Stimulated activated naive CD8-positive, alpha-beta T cell treated with anti-CD3 and anti-CD28 coated beads, Interleukin-15, Interleukin-2, amounts not matched to agents 100 U/mL and 50 U/mL, for 24 hours (primary cell): ENCODE data around the gene PHKA2.
"Not testable (repeated sequence)": the region's sequence is repeated elsewhere in the genome, so short reads cannot be mapped to it uniquely, and the experiment has no call there.

Experiments used
- ATAC-seq: fragments of 150-1000 bp; cut with Tn5 transposase; one replicate; pipeline ENCODE4 v1.10.0; 2021
- DNase-seq: peaks from one replicate; pipeline ENCODE4 v3.0.0; 2021

The PHKA2 gene, protein sequence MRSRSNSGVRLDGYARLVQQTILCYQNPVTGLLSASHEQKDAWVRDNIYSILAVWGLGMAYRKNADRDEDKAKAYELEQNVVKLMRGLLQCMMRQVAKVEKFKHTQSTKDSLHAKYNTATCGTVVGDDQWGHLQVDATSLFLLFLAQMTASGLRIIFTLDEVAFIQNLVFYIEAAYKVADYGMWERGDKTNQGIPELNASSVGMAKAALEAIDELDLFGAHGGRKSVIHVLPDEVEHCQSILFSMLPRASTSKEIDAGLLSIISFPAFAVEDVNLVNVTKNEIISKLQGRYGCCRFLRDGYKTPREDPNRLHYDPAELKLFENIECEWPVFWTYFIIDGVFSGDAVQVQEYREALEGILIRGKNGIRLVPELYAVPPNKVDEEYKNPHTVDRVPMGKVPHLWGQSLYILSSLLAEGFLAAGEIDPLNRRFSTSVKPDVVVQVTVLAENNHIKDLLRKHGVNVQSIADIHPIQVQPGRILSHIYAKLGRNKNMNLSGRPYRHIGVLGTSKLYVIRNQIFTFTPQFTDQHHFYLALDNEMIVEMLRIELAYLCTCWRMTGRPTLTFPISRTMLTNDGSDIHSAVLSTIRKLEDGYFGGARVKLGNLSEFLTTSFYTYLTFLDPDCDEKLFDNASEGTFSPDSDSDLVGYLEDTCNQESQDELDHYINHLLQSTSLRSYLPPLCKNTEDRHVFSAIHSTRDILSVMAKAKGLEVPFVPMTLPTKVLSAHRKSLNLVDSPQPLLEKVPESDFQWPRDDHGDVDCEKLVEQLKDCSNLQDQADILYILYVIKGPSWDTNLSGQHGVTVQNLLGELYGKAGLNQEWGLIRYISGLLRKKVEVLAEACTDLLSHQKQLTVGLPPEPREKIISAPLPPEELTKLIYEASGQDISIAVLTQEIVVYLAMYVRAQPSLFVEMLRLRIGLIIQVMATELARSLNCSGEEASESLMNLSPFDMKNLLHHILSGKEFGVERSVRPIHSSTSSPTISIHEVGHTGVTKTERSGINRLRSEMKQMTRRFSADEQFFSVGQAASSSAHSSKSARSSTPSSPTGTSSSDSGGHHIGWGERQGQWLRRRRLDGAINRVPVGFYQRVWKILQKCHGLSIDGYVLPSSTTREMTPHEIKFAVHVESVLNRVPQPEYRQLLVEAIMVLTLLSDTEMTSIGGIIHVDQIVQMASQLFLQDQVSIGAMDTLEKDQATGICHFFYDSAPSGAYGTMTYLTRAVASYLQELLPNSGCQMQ

DNA sequence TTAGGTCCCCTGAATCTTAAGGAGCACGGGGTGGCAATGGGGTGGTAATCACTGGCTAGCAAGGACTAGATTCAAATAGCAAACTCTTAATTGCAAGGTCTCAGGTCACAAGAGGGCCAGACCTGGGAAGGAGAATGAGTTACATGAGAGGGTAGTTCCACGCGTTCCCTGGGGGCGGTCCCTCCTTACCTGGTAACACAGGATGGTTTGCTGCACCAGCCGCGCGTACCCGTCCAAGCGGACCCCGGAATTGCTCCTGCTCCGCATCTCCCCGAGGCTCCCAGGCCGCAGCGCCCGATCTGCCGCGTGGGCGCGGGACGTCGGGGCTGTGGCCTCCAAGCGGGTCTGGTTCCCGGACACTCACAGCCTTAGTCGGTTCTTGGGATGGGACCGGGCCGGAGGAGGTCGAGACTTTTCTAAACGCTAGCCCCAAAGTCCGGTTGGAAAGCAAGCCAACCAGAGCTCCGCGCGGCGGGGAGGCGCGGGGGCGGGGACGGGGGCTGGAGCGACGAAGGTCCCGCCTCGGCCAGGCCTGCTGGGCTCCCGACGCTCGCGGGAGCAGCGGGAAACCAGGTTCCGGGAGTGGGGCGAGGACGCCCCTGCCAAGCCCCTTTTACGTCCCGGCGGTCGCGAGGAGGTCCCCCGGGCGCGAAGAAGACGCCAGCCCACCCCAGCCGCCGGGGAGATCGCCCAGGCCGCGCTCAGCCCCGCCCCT, at the start of gene PHKA2:
PHKA2 (minus strand) TSS at position 449 of the 715 bp plus-strand sequence; CDS start at position 267, 182 bp downstream.
- peak; percentile 30 for ATAC-seq
- DNase-seq: peak; percentile 56

DNA sequence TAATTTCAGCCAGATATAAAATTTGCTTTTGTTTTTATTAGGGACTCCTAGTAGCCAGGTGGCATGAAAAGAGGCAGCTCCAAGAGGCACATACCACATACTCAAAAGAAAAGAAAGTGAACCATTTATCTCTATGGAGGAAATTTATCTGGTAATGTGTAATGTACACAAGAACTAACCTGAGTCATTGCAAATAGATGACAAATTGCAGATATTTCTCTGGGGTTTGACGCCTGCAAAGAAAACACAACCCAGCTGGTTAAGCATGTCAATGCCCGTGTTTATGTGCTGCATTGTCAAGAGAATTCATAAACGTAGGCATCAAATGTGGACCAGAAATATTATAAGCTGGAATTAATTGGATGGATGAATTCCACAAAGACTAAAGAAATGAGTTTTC, 46.9 kb upstream of the PHKA2 start:
- DNase-seq (no peak), ATAC-seq (no peak)

DNA sequence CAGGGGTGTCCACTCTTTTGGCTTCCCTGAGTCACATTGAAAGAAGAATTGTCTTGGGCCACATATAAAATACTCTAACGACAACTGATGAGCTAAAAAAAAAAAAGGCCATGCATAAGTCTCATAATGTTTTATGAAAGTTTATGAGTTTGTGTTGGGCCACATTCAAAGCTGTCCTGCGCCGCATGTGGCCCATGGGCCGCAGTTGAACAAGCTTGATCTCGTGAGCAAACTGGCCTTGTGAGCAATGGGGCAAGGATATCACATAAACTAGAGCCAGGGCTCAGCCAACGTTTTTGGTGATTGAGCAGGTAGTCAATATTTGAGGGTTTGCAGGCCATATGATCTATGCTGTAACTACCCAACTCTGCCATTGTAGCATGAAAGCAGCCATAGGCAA, 44.6 kb upstream of the PHKA2 start:
- DNase-seq: no peak
- ATAC-seq: no peak

DNA sequence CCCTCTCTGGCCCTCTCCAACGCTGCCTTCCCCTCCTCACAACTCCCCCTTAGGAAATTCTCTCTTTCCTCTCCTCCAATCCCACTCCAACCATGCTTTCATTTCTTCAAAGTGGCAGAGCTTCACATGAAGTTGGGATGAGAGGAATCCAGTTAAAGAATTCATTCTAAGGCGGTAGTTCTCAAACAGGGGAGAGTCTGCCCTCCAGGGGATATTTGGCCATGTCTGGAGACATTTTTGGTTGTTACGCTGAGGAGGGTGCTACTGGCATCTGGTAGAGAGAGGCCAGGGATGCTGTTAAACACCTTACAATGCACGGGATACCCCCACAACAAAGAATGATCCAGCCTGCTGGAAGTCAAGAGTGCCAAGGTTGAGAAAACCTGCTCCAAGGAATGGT, 40.5 kb upstream of the PHKA2 start:
- DNase-seq (no peak), ATAC-seq (no peak)

DNA sequence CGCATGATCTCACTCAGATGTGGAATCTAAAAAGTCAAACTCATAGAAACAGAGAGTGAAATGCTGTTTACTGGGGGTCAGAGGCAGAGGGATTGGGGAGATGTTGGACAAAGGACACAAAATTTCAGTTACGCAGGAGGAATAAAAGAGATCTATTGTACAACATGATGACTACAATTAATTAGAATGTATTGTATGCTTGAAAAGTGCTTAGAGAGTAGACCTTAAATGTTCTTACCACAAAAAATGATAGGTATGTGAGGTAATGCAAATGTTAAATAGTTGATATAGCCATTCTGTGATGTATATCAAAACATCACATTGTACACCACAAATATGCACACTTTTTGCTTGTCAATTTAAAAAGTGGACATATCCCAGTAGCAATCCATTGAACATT, 36.1 kb upstream of the PHKA2 start:
- DNase-seq (no peak), ATAC-seq (no peak)

DNA sequence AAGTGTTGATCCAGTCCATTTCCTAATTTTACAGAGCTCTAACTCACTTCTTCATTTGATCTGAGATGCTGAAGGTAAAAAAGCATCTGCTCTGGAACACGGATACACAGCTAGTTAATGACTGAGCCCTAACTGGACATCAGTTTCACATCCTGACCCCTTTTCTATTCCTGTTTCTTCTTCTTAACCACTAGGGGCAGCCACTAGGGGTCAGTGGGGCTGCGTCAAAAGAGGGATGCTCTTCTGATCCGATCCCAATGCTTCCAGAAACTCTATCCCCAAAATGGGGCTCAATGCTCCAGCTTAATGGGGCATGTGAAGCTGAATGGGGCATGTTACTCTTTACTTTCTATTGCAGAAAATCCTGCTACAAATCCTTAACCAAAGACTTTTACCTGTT, 33.4 kb upstream of the PHKA2 start:
- no peak for DNase-seq
- no peak for ATAC-seq

DNA sequence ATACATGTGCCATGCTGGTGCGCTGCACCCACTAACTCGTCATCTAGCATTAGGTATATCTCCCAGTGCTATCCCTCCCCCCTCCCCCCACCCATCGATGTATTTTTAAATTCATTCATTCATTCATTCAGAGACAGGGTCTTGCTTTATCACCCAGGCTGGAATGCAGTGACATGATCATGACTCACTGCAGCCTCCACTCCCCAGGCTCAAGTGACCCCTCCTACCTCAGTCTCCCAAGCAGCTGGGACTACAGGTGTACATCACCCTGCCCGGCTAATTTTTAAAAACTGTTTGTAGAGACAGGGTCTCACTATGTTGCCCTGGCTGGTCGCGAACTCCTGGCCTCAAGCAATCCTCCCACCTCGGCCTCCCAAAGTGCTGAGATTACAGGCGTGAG, 32.7 kb upstream of the PHKA2 start:
- ATAC-seq, DNase-seq: not testable (repeated sequence)

DNA sequence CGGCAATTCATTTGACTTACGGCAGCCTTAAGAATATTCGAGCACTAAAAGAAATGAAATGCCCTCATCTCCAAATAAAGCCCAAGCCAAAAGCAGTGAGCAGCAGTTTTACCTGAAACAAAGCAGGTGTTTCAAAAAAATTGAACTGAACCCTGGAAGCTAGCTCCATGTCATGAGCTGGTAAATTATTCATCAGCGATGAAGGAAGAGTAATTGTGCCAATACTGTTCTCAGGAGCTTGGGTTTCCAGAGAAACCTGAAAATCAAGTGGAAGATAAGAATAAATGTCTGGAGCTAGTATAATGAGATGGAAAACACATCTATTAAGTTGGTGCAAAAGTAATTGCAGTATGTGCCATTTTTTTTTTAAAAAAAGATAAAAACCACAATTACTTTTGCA, 24.0 kb upstream of the PHKA2 start:
- ATAC-seq (no peak), DNase-seq (no peak)

DNA sequence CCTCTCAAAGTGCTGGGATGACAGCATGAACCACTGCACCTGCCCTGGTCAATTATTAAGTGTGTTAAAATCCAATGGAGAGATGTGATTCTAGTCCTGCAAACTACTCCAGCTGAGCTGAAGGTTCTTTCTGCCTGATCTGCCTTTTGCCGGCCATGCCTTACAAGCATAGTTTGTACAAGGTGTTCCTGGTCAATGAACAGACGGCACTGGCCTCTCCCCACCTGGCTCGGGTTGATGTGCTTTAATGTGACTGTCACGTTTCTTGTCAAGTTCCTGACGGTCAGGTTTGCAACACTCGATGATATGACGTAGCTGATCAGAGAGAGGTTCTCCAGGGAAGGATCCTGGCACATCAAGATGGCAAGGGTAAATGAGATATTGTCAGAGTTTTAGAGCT, 23.1 kb upstream of the PHKA2 start:
- DNase-seq (no peak), ATAC-seq (no peak)

DNA sequence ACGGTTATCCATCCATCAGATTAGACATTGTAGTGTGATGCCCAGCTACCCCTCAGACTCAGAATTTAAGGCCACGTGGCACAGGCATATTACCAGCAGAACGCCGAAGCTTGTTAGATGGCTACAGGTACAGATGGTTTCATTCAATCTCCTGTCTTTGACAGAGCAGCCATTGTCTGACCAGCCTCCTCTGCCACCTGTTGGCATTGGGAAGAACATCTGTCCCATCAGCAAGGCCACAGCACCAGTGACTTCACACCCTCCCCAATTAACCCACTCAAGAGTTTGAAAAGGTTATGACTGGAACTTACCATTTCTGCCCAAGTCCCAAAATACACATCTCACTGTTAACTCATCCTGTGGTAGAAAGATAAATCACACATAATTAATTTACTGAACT, 22.0 kb upstream of the PHKA2 start:
- DNase-seq (no peak), ATAC-seq (no peak)

DNA sequence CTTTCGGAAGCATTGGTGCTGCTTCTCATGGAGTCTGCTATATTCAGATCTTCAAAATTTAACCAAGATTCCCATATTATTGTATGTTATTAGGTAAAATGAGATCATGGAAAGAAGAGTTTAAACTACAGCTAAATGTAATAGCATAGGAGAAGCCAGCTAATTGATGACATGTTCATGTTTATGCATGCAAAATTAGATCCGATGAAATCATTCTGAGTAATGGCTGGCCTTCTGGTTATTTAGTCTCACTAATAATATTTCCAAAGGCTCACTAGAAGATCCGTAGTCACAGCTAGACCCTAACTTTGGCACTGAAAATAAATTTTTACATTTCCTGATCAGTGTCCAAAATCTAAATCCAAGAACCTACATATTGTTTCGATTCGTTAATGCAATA, 19.8 kb upstream of the PHKA2 start:
- DNase-seq: no peak

DNA sequence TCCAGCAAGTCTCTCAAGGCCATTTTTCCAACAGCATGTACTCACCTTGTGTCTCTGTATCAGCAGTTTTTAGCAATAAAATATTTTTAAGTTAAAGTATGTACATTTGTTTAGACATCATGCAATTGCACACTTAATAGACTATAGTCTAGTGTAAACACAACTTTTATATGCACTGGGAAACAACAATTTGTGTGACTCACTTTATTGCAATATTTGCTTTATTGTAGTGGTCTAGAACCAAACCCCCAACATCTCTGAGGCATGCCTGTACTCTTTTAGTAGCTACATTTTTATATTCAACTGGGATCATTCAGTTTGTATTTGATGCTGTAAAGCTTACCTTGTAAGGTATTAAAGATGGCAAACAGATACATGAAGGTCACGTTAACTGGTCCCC, 14.7 kb upstream of the PHKA2 start:
- ATAC-seq (no peak), DNase-seq (no peak)

More for the DNA sequence above, 19.8 kb upstream of the PHKA2 start:
- ATAC-seq: no peak

DNA sequence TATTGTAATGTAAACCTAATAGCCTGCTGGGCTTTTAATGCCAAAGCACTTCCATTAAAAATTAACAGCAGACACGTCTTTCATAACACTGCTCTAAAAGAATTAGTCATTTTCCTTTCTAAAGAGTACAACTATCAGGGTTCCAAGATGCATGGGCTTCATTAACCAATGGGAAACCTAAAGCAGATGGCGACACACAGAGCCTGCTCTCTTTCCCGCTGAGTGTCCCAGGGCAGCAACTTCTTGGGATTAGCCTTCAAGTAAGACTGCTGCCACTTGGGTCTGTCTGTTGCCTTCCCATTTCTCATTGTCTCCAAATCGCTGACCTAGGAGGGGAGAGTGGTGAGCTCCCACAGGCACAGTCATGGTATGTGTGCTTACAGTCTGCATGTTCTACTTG, 14.0 kb upstream of the PHKA2 start:
- DNase-seq (no peak), ATAC-seq (no peak)

DNA sequence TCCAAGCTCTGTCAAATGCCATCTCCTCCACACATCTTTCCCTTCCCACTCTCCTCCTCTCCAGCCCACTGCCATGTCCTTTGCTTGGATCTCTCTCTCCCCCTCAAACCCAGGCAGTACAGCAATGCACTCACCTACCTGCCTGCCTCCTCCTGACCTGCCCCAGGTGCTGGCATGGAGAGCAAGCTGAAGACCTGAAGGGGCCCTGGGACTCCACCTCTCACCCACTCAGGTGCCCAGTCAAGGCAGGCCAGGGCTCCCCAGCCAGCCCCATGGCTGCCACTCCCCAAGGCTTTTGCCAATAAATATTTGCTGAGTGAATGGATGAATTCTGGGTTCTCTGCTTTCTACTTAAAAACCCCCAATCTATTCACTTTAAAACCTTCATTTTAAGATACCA, 12.6 kb upstream of the PHKA2 start:
- DNase-seq (no peak), ATAC-seq (no peak)

DNA sequence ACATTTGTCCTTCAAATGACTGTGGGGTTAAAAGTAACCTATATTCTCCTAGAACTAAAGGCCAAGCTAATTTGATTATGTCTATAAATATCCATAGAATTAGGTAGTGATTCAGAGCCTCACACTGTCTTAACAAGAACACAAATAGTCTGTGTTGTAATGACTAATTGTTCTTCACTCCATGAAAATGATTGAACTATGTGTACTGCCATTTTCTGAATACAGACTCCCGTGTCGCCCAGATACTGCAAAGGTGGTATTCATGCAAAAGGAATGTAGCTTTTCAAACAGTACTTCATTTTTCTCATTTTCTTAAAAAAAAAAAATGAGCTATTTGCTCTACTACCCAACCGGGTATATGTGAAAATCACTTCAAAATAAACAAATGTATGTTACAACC, 11.3 kb upstream of the PHKA2 start:
- no peak for ATAC-seq
- no peak for DNase-seq

DNA sequence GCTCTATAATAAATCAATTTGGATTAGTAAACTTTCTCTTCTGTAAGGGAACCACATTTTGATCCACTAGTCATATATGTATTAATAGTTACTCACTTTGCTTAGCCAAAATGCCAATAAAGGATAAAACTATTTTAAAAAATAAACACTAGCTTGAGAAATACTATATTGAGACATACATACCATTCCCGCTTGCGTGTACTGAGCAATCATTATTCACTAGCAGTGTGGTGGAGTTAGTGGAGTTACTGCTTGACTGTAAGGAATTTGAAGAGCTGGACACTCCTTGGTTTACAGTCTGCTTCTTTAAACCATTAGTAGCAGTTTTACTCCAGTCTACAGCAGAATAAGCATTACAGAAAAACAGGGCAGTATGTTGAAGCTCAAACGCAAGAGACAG, 10.8 kb upstream of the PHKA2 start:
- ATAC-seq (no peak), DNase-seq (no peak)

DNA sequence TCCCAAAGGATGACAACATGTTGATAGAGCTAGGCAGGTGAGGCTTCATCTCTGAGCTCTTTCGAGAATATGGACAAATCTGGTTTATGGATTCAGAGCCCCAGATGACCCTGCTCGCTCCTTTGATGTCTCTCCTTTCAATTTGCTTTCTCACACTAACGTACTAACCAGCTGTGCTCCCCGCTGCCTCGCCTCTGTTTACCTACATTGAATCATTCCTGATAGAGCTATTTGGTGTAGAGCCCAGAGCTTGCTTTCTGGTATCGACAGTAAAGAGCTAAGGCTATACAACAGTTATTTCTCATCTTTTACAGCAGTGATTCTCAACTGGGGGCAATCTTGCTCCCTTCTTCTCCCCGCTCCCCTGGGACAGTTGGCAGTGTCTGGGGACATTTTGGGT, 8.9 kb upstream of the PHKA2 start:
- DNase-seq: no peak
- no peak for ATAC-seq

DNA sequence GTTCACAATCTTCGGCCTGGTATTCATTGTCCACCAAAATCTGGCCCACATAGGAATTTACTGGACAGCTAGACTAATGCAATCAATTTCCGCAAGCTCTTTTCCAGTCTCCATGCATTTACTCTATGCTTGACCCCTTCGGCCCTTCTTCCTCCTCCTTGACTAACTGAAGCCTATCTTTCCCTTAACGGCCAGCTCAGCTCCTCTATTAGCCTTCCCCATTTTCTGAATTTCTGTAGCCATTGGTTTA, 1.2 kb upstream of the PHKA2 start:
- no peak for ATAC-seq
- no peak for DNase-seq

DNA sequence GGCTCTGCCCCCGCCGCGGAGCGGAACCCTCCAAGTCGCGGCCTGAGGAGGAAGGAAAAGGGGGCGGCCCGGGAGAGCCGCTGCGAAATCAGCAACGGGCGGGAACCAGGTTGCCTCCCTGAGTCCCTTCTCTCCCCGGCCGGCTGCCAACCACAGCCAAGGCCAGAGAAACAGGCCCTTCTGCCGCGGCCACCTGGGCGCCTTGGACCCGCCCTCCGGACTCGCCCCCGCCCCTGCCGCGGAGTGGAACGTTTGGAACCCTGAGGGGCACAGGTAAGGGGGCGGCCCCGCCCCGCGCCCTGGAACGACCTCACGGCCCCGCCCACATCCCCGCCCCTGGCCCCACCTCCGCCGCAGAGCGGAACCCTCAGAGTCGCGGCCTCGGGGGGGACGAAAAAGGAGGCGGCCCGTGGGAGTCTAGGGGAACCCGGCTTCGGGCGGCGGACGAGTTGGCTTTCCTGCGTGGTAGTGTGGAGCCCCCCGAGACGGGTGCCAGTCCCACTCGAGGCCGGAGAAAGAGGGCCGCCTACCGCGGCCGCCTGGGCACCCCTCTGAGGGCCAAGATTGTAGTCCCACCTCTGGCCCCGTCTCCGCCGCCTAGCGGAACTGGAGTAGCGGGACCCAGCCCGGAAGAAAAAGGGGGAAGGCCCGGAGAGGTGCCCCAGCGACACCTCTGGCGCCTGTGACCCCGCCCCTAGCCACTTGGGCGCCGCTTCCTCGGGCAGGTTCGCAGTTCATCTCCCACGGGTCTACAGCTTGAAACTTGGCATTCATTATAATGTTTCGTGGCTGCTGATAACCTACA, 669 bp upstream of the PHKA2 start:
- DNase-seq: peak; percentile 81
- ATAC-seq: peak; percentile 89

DNA sequence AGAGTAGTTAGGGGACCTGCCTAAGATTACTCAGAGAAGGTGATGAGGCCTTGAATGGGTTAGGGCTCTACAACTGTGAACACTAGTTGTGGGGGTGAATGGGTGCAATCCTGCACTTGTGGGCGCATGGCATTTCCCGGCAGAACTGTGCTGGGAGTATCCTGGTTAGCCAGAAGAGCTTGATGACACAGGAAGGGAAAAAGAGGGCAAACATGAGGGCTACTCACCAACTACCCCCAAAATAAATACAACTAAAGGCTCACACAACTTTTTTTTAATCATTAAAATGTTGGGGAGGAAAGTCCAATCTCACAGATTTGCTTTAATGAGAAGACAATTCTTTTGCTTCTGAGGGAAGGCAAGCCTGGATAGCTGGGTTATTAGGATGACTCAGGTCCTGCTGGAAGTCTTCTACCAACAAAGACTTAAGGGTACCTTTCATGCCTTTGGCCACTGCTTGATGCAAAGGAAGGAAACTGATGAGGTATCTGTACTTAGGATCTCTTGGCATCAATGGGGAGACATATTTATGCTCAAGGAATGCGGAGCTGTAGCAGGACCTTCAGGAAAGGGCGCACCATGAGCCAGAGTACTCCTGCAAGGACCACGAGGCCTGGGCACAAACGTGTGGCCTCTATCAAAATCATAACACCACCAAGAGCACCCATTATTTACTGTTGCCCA, 2.6 kb downstream of the PHKA2 start:
- ATAC-seq (no peak), DNase-seq (no peak)

DNA sequence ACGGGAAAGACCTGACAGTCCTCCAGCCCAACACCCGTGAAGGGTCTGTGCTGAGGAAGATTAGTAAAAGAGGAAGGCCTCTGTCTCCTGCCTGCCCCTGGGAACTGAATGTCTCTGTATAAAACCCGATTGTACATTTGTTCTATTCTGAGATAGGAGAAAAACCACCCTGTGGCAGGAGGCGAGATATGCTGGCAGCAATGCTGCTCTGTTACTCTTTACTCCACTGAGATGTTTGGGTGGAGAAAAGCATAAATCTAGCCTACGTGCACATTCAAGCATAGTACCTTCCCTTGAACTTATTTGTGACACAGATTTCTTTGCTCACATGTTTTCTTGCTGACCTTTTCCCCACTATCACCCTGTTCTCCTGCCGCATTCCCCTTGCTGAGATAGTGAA, 3.7 kb downstream of the PHKA2 start:
- not testable (repeated sequence) for ATAC-seq, DNase-seq
